Stimulated activated CD4-positive, alpha-beta T cell treated with anti-CD3 and anti-CD28 coated beads, Interleukin-4, amount 100 ng/mL, for 48 hours (primary cell): ENCODE measurements around the gene PRND.
"Not testable (repeated sequence)": the region's sequence is repeated elsewhere in the genome, so short reads cannot be mapped to it uniquely, and the experiment has no call there.

ENCODE experiments used
- DNase-seq, 2 donors: peaks; one replicate each; pipeline ENCODE4 v3.0.0-alpha.2; 2020; ENCODE audit warnings: low read depth in 2 of 2

The PRND gene, protein sequence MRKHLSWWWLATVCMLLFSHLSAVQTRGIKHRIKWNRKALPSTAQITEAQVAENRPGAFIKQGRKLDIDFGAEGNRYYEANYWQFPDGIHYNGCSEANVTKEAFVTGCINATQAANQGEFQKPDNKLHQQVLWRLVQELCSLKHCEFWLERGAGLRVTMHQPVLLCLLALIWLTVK

DNA sequence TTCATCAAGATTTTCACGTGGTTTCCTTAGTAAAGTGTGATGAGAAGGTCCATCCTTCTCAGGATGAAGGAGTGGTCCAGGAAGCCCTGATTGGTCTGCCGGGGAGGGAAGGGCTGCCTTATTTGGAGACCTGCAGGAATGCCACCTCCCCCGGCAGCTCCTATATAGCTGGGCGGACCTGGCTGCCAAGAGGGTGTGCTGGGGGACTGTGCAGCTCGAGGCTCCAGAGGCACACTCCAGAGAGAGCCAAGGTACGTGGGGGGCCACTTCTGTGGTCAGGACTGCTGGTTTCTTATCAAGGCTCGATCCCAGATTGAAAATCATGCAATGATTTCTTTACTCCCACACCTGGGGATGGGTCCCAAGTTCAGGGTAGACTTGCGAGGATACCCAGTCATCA, at the start of gene PRND:
Gene PRND (plus strand): TSS at position 191 of the 400 bp plus-strand sequence. CDS start 2,643 bp downstream, outside the sequence.
- DNase-seq, result no peak

DNA sequence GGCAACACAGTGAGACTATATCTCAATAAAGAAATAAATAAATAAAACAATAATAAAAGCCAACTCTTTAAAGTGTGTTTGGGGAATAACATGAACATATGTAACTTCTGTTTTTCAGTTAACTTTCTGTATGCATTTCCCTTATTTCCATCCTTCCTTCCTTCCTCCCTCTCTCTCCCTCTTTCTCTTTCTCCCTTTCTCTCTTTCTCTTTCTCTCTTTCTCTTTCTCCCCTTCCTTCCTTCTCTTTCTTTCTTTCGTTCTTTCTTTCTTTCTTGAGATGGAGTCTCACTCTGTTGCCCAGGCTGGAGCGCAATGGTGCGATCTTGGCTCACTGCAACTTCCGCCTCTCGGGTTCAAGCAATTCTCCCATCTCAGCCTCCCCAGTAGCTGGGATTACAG, 48.8 kb upstream of the PRND start:
- no peak for DNase-seq

DNA sequence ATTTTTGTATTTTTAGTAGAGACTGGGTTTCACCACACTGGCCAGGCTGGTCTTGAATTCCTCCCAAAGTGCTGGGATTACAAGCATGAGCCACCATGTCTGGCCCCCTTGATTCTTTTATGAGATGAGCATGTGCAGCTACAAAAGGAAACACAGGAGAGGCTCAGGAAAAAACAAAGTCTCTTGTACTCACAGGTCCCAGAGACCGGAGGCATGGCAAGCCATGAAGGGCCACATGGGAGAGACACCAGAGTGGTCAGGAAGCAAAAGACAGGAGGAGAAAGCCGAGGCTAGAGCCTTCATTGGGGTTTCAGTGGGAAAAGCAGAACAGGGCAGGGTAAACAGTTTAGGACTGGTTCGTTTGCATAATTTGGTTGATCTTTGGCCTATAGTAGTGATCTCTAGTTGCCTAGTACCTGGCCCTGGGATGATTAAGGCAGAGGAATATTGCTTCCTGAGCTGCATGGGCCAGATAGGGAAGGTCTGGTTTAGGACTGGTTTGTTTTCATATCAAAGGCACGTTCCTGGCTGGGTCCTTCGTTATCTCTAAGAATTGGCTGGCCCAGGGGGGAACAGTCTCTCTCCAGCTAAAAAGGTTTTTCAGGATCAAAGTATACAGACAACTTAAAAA, 48.2 kb upstream of the PRND start:
- DNase-seq, result no peak

DNA sequence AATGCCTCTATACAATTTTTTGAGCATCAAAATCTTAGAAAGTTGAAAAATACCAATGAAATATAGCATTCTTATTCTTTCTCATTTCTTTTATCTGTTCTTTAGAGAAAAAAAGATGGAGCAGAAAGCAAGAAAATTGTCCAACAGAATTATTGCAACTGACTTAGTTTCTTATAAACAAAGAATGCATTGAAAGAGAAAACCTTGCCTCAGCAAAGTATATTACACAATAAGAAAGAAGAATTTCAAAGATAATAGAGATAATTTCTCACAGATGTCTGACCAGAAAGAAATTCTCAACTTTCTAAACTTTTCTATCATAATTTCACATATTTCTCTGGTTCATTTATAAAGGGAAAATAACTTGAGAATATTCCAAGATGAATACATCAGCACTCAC, 47.0 kb upstream of the PRND start:
- DNase-seq, result no peak

DNA sequence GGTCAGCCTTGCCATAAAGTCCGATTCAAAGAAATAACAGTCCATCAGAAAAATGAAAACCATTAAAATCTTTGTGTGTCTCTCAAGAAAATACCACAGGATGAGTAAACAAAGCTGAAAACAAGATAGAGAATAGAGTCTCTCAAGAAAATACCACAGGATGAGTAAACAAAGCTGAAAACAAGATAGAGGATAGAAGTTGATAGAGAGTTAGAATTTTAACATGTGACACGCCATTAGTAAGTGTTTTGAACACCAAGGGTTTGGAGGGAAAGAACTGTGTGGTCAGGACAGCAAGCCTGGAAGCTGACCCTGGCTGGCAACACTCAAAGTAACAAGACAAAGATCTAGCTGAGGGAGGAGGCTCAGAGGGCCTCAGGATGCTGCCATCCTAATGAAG, 43.9 kb upstream of the PRND start:
- DNase-seq, result no peak

DNA sequence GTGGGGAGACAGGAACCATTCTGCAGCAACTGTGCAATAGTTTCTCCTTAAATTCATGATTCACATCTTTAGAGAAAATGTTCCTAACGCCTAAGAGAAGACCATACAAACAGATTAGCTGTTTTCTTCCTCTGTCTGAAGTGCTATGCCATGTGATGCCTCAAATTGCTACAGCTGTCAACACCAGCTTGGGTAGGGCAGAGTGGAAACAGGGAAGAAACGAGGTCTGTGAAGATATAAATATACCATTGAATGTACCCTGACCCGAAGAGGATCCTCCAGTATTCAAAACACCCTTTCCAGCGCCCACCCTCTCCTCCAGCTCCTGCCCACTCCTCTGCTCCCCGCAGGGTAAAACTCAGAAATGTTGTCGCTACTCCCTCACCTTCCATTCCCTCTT, 40.3 kb upstream of the PRND start:
- no peak for DNase-seq

DNA sequence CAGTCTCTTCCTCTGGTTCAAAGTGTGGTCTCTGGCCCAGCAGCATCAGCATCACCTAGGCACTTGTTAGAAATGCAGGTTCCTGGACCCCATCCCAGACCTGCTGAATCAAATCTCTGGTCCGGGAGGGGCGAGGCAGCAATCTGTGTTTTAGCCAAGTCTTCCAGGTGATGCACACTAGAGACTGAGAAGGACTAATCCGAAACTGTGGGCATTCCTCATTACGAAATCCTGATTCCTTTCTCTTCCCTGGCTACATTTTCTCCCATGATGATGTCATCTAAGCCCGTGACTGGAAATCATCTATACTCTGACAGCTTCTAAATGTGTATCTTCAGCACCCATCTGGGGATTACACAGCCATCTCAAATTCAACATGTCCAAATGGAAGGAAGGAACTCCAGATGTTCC, 39.7 kb upstream of the PRND start:
- DNase-seq, result no peak

DNA sequence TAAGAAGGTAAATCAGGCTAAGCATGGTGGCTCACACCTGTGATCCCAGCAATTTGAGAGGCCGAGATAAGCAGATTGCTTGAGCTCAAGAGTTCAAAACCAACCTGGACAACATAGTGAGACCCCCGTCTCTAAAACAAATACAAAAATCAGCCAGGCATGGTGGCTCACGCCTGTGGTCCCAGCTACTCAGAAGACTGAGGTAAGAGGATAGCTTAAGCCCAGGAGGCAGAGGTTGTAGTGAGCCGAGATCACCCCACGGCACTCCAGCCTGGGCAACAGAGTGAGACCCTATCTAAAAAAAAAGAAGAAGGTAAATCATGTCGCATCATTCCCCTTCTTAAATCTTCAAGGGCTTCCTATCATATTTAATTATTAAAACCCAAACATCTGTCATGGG, 39.0 kb upstream of the PRND start:
- DNase-seq, result no peak

DNA sequence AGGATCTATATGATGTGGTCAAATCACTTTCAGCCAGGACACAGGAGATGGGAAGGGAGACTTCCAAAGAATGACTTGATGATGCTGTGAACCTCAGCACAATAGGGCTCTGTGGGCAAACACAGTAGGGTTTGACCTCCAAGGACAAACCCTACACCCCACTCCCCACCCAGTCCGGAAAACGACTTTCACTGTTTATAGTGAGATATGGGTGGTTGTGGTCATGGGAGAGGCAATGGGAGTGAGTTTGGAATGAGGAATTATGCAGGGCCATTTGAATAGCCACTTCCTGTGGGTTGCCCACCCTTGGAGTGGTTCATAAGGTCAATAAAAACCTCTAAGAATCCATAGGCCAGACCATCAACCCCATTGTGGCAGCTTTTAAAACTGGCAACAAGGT, 38.4 kb upstream of the PRND start:
- DNase-seq, result no peak

DNA sequence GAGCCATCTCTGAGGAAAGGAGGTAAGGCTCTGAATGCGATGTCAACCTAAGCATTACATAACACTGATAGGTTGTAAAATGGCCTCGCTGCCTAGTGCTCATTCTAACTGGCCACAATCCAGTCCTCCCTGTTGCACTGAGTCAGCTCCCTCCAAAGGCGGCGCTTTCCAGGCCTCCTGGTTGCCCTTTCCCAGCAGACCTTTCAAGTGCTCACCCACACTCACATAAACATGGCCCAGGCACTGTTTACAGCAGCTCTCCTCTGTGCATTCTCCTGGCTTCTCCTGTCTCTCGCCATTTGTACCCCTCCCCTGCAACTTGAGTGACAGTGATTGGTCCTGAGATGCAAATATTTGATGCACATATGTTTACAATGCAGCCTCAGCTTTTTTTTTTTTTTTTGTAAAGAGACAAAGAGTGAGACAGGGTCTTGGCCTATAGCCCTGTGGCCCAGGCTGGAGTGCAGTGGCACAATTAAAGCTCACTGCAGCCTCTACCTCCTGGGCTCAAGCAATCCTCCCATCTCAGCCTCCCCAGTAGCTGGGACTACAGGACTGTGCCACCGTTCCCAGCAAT, 36.8 kb upstream of the PRND start:
- DNase-seq, result no peak

DNA sequence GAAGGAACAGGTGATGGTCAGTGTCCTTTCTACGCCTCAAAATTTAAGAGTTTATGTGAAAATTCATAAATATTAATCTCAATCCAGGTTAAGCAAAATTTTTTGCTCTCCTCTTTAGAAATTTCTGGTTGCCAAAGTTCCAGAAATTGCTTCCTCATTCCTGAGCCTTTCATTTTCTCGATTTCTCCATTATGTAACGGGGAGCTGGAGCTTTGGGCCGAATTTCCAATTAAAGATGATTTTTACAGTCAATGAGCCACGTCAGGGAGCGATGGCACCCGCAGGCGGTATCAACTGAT, 35.8 kb upstream of the PRND start:
- DNase-seq, result no peak

DNA sequence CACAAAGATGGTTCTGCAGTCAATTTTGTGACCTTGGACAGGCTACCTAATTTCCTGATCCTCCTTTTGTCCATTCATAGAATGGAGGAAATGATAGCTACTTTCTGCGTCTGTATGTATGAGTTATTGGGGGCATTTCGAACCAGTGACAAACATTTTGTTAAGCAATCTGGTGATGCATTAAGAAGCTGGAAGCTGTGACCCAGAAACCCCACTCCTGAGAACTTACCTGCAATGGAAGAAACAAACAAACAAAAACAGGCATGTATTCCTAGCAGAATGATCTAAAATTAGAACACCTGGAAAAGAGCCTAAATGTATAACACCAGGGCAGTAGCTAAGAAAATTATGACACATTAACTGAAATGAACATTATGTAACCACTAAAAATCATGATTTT, 33.4 kb upstream of the PRND start:
- DNase-seq, result no peak

DNA sequence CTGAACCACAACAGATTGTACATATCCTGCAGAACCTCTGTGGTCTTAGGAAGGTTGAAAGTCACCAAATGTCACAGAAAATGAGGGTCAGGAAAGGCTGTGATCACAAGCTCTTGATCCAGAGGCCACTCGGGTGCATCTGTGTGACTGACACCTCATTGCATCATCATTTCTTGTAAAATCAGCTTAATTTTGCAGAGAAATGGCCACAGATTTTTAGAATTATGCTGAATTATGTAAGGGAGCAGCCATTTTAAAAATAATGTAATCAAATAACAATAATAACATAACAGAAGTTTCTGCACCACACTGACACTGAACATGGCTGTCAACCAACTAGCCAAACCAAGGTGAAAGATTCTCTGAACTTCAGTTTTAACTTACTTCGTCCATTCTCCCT, 32.5 kb upstream of the PRND start:
- DNase-seq, result no peak

DNA sequence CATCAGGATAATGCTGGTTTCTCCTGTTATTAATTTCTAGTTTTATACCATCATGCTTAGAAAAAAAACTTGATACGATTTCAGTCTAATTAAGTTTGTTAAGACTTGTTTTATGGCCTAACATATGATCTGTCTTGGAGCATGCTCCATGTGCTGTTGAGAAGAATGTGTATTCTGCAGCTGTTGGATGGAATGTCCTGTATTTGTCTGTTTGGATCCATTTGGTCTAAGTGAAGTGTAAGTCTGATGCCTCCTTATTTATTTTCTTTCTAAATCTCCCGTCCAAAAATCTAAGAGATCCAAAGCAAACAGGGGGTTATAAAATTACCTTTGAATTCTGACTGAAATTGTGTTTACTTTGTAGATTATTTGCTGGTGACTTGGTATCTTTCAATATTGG, 30.0 kb upstream of the PRND start:
- no peak for DNase-seq

DNA sequence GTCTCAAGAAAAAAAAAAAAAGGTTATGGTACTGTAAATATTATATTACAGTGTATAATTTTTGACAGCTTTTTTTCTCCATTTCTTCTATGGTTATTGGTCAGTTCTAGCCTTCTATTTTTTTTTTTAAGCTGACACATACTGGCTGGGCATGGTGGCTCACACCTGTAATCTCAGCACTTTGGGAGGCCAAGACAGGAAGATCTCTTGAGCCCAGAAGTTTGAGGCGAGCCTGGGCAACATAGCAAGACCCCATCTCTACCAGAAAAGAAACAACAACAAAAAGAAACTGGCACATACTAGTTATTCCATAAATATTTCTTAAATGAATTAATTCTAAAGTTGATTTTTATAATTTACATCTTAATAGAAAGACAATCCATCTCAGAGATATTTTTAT, 27.6 kb upstream of the PRND start:
- DNase-seq, result no peak

DNA sequence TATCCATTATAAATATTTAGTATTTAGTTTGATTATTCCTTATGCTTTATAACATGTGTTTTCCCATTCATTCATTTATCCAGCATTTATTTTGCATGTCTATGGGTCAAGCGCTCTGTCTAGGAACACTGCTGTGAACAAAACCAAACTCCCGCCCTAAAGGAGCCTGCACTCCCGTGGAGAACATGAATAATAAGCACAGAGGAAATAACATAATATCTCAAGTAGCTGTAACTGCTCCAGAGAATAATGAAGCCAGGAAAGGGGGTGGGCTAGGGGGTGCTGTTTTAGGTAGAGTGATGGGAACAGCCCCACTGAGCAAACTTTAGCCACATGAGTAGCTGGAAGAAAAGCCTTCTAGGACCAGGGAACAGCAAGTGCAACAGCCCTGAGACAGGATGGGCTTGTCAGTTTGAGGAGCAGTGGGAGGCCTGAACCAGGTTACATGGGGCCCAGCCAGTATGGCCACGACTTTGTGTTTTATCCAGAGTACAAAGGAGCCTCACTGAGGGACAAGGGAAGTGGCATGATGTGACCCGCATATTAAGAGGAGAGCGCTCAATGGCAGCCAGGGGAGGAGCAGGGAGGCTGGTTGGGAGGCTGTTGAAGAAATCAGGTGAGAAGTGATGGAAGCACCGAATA, 24.4 kb upstream of the PRND start:
- DNase-seq, result no peak

DNA sequence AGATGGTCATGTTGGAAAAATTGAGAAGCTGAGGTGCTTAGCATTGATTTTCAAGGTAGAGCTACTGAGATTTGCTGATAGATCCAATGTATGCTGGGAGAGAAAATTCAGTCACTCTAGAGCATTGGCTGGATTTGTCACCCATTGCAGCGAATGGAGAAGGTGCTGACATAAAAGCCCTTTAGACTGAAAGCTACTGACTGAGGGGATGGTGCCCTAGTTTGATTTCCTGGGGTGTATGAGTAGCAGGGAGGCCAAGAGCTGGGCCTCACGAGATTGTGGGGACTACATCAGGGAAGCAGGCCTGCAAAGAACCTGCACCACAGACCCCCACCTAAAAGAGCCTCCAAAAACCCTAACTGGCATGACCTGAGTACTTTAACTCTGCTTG, 23.9 kb upstream of the PRND start:
- no peak for DNase-seq

DNA sequence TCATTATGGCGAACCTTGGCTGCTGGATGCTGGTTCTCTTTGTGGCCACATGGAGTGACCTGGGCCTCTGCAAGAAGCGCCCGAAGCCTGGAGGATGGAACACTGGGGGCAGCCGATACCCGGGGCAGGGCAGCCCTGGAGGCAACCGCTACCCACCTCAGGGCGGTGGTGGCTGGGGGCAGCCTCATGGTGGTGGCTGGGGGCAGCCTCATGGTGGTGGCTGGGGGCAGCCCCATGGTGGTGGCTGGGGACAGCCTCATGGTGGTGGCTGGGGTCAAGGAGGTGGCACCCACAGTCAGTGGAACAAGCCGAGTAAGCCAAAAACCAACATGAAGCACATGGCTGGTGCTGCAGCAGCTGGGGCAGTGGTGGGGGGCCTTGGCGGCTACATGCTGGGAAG, 22.5 kb upstream of the PRND start:
- DNase-seq, result no peak

DNA sequence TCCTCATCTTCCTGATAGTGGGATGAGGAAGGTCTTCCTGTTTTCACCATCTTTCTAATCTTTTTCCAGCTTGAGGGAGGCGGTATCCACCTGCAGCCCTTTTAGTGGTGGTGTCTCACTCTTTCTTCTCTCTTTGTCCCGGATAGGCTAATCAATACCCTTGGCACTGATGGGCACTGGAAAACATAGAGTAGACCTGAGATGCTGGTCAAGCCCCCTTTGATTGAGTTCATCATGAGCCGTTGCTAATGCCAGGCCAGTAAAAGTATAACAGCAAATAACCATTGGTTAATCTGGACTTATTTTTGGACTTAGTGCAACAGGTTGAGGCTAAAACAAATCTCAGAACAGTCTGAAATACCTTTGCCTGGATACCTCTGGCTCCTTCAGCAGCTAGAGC, 21.8 kb upstream of the PRND start:
- DNase-seq, result no peak

DNA sequence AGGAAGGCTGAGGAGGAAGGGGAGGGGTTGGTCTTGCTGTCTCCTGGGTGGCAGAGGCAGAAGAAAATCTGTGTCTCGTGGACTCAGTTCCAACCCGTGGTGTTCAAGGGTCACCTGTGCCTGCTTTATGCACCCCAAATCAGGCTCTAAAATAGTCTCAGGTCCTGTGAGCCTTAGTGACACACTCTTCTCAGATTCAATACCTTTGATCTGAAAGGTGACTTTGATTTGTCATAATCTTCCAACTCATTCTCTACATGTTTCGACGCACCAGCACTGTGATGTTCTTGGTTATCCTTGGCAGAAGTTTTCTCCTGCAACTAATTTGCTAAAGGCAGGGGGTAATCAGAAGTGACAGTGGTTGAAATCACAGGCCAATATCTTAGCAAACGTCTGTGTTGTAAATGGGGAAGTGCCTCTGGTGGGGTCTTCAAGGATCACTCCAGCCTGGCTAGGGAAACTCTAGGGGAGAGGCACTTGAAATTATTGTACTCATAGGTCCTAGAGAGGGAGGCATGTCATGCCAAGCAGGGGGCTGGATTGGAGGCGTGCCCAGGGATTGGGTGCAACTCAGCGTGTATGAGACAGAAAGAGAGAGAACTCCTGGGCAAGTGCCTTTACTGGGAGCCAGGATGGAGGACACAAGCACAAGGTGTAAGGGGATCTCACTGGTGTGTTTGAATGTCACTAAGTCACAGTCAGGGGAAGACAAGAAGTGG, 19.0 kb upstream of the PRND start:
- DNase-seq, result no peak

DNA sequence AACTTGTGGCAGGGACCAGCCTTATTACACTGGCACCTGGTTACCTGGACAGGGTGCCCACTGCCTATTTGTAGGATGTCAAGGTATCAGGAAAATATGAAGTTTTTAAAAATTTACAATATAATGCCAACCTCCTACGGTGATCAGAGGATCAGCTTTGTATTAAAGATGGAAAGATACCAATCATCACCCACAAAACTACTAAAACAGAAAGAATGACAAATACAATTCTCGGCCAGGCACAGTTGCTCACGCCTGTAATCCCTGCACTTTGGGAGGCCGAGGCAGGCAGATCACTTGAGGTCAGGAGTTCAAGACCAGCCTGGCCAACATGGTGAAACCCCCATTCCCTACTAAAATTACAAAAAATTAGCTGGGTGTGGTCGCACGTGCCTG, 18.4 kb upstream of the PRND start:
- no peak for DNase-seq

DNA sequence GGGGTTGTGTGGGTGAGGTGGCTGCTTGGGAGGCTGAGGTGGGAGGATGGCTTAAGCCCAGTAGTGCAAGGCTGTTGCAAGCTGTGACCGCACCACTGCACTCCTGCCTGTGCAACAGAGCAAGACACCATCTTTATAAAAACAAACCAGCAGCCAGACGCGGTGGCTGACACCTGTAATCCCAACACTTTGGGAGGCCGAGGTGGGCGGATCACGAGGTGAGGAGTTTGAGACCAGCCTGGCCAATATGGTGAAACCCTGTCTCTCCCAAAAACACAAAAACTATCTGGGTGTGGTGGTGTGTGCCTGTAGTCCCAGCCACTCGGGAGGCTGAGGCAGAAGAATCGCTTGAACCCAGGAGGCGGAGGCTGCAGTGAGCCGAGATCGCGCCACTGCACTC, 14.8 kb upstream of the PRND start:
- not testable (repeated sequence) for DNase-seq

DNA sequence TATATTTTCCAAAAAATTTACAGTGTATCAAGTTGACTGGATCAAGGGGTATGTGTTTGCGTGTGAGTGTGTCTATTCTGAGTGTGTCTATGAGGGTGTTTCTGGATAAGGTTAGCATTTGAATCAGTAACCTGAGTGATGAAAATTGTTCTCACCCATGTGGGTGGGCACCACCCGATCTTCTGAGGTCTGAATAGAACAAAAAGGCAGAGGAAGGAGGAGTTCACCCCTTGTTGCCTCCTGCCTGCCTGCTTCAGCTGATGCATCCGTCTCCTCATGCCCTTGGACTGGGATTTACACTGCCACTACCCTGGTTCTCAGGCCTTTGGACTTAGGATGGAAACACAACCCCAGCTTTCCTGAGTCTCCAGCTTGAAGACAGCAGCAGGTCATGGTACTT, 13.7 kb upstream of the PRND start:
- DNase-seq, result no peak
